ENCODE data around the gene FAM25G. TPM values are rescaled to one million over a fixed set of nuclear protein-coding genes. Genes with fewer than 3 reads are reported as not detected.

The FAM25G gene
- total and polyA plus RNA-seq, 2 donors (not counting 3 experiments of a cell fraction or from before 2014, with no cell fraction given) = not detected

DNA sequence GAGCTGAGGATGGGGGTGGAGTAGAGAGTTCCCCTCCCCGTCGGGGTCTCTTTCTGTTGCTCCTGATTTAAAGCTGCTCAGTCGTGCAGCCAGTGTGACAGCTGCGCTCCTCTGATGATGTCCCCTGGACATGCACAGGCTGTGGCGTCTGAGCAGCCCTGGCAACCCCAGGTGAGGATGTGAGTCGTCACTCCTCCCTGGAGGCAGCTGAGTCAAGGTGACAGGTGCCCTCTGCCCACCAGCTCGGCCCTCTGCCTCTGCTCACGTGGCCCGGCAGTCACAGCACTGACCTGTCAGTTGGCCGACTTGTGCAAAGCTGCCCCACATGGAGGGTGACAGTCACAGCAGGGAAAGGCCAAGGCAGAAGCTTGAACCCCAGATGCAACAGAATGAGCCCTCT, 41.5 kb downstream of the FAM25G start:
- no peaks in the 10 kb centered on the region for H3K9me1 ChIP-seq (replicated peaks; ENCODE audit: control insufficient read depth, extremely low read depth, insufficient read depth, low read length)
- no peaks in the 10 kb centered on the region for H3K4me1 ChIP-seq (ENCODE audit: control insufficient read depth, extremely low read depth, insufficient read depth, low read length)
- H3K9me3 ChIP-seq (replicated peaks; ENCODE audit: control insufficient read depth, insufficient read depth, low read length) = no peaks in the 10 kb centered on the region
- dilution Hi-C loops (cut with MboI; ENCODE audit: extremely low pct_ligation_motif_present, low sequenced_read_pairs) (no loop called here), intact Hi-C loops (cut with micrococcal nuclease) (no loop called here)
- FAIRE-seq = no peak
- TF ChIP-seq EZH2 (IDR thresholded peaks at IDR 0.05; ENCODE audit: borderline replicate concordance, low read depth, low read length, severe bottlenecking) (no peak), MYC (IDR thresholded peaks at IDR 0.05; ENCODE audit: low read depth, low read length) (no peak), GATA2 (IDR thresholded peaks at IDR 0.05; ENCODE audit: insufficient read depth, insufficient read length, low read depth, low read length) (no peak), FOS (IDR thresholded peaks at IDR 0.05; ENCODE audit: borderline replicate concordance, insufficient read depth, low read length) (no peak), JUN (IDR thresholded peaks at IDR 0.05; ENCODE audit: borderline replicate concordance, insufficient read depth, insufficient read length, low read depth) (no peak), POLR2AphosphoS5 (IDR thresholded peaks at IDR 0.05; ENCODE audit: insufficient read depth, low read depth, low read length) (no peak), POLR2A (IDR thresholded peaks at IDR 0.05; ENCODE audit: low read depth, low read length) (no peak)
- TF ChIP-seq, protein P1, sequence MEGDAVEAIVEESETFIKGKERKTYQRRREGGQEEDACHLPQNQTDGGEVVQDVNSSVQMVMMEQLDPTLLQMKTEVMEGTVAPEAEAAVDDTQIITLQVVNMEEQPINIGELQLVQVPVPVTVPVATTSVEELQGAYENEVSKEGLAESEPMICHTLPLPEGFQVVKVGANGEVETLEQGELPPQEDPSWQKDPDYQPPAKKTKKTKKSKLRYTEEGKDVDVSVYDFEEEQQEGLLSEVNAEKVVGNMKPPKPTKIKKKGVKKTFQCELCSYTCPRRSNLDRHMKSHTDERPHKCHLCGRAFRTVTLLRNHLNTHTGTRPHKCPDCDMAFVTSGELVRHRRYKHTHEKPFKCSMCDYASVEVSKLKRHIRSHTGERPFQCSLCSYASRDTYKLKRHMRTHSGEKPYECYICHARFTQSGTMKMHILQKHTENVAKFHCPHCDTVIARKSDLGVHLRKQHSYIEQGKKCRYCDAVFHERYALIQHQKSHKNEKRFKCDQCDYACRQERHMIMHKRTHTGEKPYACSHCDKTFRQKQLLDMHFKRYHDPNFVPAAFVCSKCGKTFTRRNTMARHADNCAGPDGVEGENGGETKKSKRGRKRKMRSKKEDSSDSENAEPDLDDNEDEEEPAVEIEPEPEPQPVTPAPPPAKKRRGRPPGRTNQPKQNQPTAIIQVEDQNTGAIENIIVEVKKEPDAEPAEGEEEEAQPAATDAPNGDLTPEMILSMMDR (IDR thresholded peaks at IDR 0.05; ENCODE audit: extremely low read depth in 1 of 2, insufficient read depth in 1 of 2, low read depth in 1 of 2, low read length in 2 of 2) = no peak
- TF ChIP-seq, protein P2, sequence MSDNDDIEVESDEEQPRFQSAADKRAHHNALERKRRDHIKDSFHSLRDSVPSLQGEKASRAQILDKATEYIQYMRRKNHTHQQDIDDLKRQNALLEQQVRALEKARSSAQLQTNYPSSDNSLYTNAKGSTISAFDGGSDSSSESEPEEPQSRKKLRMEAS (IDR thresholded peaks at IDR 0.05; ENCODE audit: insufficient read depth, insufficient read length) = no peak
- H3K79me2 ChIP-seq (ENCODE audit: control insufficient read depth, insufficient read depth, low read length) = no peaks in the 10 kb centered on the region
- no peak overlapping the region for H3K4me2 ChIP-seq (ENCODE audit: insufficient read depth, low read length)
- no peaks in the 10 kb centered on the region for H3K27me3 ChIP-seq (ENCODE audit: control insufficient read depth in 2 of 2, insufficient read depth in 2 of 2, low read length in 2 of 2)
- no peak overlapping the region for H3K27ac ChIP-seq (ENCODE audit: insufficient read depth, low read depth, low read length)
- H3K4me3 ChIP-seq (replicated peaks in 1 of 3; ENCODE audit: insufficient read depth in 1 of 3, low read depth in 1 of 3, low read length in 3 of 3) = no peak overlapping the region
- no peak for DNase-seq (ENCODE audit: low read depth, low spot score)
- H3K36me3 ChIP-seq (ENCODE audit: control insufficient read depth in 2 of 2, extremely low read depth in 1 of 2, insufficient read depth in 2 of 2, low read length in 2 of 2) = no peaks in the 10 kb centered on the region
- CTCF ChIA-PET = interaction anchor here (1.0 to 1.3 kb wide), 3 partner anchors 65 to 138 kb away, joined by 3 read pairs; partner anchors contain the start of gene ZNF488
- BruUV-seq (replicated peaks) = no TSS peak
- POLR2A ChIA-PET = no interaction called here
- H3K9ac ChIP-seq (replicated peaks; ENCODE audit: extremely low read depth, insufficient read depth, low read length) = no peak overlapping the region
- H4K20me1 ChIP-seq (replicated peaks; ENCODE audit: control insufficient read depth, extremely low read depth, insufficient read depth, low read length) = no peaks in the 10 kb centered on the region
- H2AFZ ChIP-seq (ENCODE audit: low read depth, low read length) = no peak overlapping the region
